ENCODE measurements around the gene PDE8B.

- TF ChIP-seq CTCF (IDR thresholded peaks at IDR 0.05) (no peak), EP300 (IDR thresholded peaks at IDR 0.05) (no peak), POLR2AphosphoS5 (IDR thresholded peaks at IDR 0.05) (no peak), POLR2A (IDR thresholded peaks at IDR 0.05) (no peak)
Observed at GRCh38 chr5:77311214-77311571, 100.7 kb downstream of the PDE8B start.

Data from sigmoid colon (tissue), 4 donors.